NCI-H524 (cell line): Measurements from ENCODE around the gene COL6A2.

ENCODE experiments used
- DNase-seq, 2 experiments: peaks; one replicate each; lab custom pipeline; 2025; lab: John Stamatoyannopoulos, UW

The COL6A2 gene

DNA sequence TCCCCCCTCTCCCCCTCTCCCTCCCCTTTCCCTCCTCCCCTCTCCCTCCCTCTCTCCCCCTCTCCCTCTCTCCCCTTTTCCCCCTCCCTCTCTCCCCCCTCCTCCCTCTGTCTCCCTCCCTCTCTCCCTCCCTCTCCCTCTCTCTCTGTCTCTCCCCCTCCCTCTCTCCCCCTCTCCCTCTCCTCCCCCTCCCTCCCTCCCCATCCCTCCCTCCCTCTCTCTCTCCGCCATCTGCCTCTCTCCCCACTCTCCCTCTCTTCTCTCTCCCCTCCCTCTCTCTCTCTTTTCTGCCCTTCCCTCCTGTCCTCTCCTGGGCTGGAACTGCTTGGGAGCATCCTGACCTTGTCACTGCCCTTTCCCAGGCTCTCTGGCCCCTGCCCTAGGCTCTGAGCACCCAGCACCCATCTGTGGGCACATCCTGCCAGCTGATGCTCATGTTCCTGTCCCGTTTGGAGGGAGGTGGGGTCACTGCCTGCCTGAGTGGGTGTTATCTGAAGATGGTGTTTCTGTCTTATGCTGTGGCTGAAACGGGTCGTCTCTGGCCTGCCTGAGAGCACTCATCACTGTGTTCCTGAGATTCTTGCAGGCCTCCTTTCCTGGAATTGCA is 46.7 kb downstream of the COL6A2 start:
- peak in 1 of 2 experiments; percentile 58 for DNase-seq

- DNase-seq, result no peak
Measured at GRCh38 chr21:46145159-46145839, 47.4 kb downstream of the COL6A2 start.

GRCh38 chr21:46145840-46146691 is 48.2 kb downstream of the COL6A2 start:
- no peak for DNase-seq

DNA sequence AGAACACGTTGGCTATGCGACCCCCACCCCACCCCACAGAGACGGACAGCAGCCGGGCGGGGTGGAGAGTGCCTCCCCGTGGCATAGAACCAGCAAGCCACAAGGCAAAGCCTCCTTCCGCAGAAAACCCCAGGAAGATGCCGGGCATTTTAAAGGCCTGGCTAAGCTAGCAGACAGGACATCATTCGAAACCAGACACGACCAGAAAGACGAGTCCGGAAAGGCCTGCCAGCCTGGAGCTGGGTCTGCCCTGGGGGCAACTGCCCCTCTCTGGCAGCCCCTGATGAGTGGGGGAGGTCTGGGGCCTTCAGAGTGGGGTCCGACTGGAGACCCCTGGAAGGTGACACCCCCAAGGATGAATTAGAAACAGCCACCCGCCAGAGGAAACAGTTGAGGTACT is 48.9 kb downstream of the COL6A2 start:
- no peak for DNase-seq

GRCh38 chr21:46147429-46147828 is 49.5 kb downstream of the COL6A2 start:
- peak; percentile 40 to 75 for DNase-seq

DNA sequence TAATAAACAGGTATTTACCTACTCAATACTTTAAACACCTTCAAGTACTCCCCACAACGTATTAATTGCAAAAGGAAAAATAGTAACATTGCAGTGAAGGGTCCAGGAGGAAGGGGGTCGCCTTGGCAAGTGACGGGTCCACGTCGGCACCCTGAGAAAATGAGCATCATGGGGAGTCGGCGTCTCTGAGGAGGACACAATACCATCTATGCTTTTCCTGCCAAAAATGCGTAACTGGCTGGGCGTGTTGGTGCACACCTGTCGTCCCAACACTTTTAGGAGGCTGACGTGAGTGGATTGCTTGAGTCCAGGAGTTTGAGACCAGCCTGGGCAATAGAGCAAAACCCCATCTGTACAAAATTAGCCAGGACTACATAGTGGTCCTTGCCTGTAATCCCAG is 50.2 kb downstream of the COL6A2 start:
- DNase-seq, result no peak

GRCh38 chr21:46149205-46149901 is 51.4 kb downstream of the COL6A2 start:
- no peak for DNase-seq

GRCh38 chr21:46150073-46150472 is 52.2 kb downstream of the COL6A2 start:
- DNase-seq, result no peak

DNA sequence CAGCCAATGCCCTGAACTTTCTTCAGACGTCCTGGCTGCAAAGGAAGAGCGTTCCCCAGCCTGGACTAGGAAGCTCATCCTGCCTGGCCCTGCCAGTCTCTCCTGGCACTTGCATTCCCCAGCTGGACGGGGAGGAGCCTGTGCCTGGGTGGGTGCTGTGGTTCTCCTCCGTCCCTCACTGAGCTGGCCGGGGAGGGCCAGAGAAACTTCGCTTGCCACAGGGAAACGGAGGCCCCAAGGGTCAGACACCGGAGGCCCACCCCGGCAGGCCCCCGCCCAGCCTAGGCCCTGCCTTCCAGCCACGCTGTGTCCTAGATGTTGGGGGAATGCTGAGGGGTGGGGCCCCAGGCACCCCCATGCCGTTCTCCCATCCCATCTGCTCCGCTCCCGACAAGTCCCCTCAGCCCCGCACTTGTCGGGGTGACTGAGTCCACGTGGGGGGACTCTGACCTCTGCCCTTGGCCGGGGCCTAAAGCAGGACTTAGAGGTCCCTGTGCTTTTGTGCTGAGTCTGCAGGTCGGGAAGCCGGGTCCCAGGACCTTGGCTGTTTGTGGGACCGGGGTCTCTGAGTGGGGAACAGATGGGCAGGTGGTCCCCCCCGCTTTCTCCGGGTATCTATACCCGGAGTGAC is 52.7 kb downstream of the COL6A2 start:
- no peak for DNase-seq

DNA sequence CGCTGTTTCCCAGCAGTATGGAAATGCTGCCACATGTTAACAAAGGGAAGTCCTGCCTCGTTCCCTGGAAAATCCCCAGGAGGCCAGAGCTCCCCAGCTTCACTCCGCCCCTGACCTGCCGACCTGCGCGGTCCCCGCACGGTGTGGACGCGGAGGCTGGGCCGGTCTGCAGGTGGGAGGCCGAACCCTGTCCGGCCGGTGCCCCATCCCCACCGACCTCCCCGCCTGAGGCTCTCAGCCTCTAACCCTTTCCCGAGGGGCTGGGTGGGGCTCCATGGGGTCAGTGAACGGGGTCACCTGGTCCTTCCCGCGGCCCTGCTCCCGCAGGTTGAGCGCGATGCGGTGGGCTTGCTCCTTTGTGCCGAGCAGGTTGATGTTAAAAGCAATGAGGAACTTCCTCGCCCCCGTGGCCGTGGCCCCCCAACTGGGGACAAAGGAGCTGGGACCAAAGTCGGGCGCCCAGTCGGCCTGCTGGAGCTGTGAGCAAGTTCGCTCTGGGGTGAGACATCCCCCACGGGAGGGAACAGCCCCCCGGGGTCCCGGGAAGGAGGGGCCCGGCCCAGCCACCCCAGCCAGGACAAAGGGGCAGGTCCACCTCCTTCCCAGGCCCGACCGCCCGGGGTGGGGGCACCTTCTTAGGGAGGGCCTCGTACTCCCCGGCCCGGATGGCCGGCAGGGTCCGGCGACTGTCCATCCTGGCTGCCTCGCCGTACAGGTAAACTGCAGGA is 53.5 kb downstream of the COL6A2 start:
- DNase-seq, result no peak

- no peak for DNase-seq
Measured at GRCh38 chr21:46151989-46152926, 54.3 kb downstream of the COL6A2 start.

- no peak for DNase-seq
Measured at GRCh38 chr21:46152927-46153246, 55.0 kb downstream of the COL6A2 start.

- DNase-seq, result peak in 1 of 2 experiments; percentile 50
Measured at GRCh38 chr21:46153247-46154154, 55.6 kb downstream of the COL6A2 start.

DNA sequence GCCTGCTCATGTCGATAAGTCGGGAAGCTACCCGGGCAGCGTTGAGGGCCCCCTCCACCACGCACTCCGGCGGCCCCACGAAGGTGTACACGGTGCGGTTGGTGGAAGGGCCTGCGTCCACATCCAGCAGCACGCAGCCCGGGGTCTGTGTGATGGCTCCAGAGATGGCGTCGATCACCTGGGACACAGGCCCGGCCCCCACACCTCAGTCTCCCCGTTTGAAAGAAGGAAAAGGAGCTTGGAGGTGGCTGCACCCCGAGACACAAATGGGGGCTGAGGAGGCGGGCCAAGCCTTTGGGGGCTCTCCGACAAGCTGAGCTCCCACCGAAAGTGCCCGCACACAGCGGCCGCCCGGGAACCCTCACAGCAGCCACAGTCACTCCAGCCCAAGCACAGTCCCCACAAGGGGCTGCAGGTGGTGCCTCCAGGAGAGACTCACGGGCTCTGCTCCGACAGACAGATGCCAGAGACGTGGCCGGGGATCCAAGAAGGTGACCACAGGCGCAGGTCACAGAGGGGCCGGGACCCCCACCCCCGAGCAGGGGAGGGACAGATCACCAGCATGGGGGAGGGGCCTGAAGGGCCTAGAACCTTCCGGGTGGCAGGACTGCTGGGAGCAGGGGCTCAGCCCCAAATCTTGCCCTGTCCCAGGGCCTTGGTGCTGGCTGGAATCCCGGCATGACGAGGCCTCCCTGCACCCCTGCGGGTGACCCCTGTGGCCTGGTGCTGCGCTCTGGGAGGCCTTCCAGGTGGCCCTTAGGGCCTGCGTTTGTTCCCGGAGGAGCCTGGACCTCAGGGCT is 56.4 kb downstream of the COL6A2 start:
- DNase-seq, result no peak

DNA sequence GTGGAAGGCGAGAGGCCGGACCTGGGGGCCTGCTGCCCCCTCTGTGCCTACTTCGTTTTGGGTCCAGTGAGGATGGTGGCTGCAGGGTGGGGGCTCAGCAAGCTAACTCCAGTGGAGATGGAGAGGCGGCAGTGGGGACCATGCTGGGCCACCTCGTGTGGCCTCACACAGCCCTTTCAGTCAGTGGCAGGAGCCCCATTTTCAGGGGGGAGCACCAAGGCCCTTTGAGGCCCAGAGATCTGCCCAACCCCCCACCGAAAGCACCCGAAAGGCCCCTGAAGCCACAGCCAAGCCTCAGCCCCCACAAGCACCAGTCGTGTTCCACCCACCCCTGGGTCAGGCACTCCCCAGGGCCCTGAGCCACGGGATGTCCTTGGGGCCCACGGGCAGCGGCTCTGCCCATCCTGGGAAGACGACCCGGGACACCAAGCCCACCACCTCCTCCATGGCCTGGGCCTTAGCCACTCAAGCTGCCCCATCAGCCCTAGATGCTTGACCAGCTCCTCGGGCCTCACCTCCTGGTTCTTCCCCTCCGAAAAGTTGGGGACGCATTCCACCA is 57.1 kb downstream of the COL6A2 start:
- DNase-seq, result no peak

GRCh38 chr21:46155514-46156377 is 57.8 kb downstream of the COL6A2 start, which contains the start of gene FTCD:
FTCD (minus strand) TSS chr21:46155579; CDS start chr21:46155523, 56 bp downstream.
- no peak for DNase-seq

GRCh38 chr21:46156378-46156645 is 58.4 kb downstream of the COL6A2 start:
- DNase-seq, result no peak
